ENCODE results near the gene CALN1.

The CALN1 gene

GRCh38 chr7:72182036-72182435, 230.1 kb downstream of the CALN1 start:
- no peak for DNase-seq (ENCODE audit: low spot score)

- no peak for DNase-seq (ENCODE audit: low spot score)
Observed at GRCh38 chr7:72176875-72177274, 235.3 kb downstream of the CALN1 start.

- no peak for DNase-seq (ENCODE audit: low spot score)
Observed at GRCh38 chr7:72170475-72170874, 241.7 kb downstream of the CALN1 start.

- DNase-seq (ENCODE audit: low spot score): no peak
Observed at GRCh38 chr7:72163271-72163670, 248.9 kb downstream of the CALN1 start.

- DNase-seq (ENCODE audit: low spot score): no peak
Observed at GRCh38 chr7:72161534-72161933, 250.6 kb downstream of the CALN1 start.

GRCh38 chr7:72159911-72160310, 252.2 kb downstream of the CALN1 start:
- DNase-seq (ENCODE audit: low spot score): no peak

- no peak for DNase-seq (ENCODE audit: low spot score)
Observed at GRCh38 chr7:72156671-72157070, 255.5 kb downstream of the CALN1 start.

- DNase-seq (ENCODE audit: low spot score): no peak
Observed at GRCh38 chr7:72153132-72153512, 259.0 kb downstream of the CALN1 start.

- DNase-seq (ENCODE audit: low spot score): no peak
Observed at GRCh38 chr7:72152161-72153131, 259.7 kb downstream of the CALN1 start.

- DNase-seq (ENCODE audit: low spot score): no peak
Observed at GRCh38 chr7:72140566-72140965, 271.6 kb downstream of the CALN1 start.

- no peak for DNase-seq (ENCODE audit: low spot score)
Observed at GRCh38 chr7:72127136-72127535, 285.0 kb downstream of the CALN1 start.

GRCh38 chr7:72123913-72124312, 288.2 kb downstream of the CALN1 start:
- no peak for DNase-seq (ENCODE audit: low spot score)

- DNase-seq (ENCODE audit: low spot score): no peak
Observed at GRCh38 chr7:72118366-72118765, 293.8 kb downstream of the CALN1 start.

GRCh38 chr7:72114129-72114528, 298.0 kb downstream of the CALN1 start:
- no peak for DNase-seq (ENCODE audit: low spot score)

GRCh38 chr7:72112992-72113391, 299.1 kb downstream of the CALN1 start:
- DNase-seq (ENCODE audit: low spot score): no peak

- no peak for DNase-seq (ENCODE audit: low spot score)
Observed at GRCh38 chr7:72112530-72112929, 299.6 kb downstream of the CALN1 start.

GRCh38 chr7:72111086-72111485, 301.1 kb downstream of the CALN1 start:
- DNase-seq (ENCODE audit: low spot score): no peak

GRCh38 chr7:72109566-72109965, 302.6 kb downstream of the CALN1 start:
- DNase-seq (ENCODE audit: low spot score): no peak

- DNase-seq (ENCODE audit: low spot score): no peak
Observed at GRCh38 chr7:72106405-72106804, 305.7 kb downstream of the CALN1 start.

- DNase-seq (ENCODE audit: low spot score): no peak
Observed at GRCh38 chr7:72101444-72101843, 310.7 kb downstream of the CALN1 start.

- peak; percentile 65 for DNase-seq (ENCODE audit: low spot score)
Observed at GRCh38 chr7:72099784-72100183, 312.4 kb downstream of the CALN1 start.

GRCh38 chr7:72098807-72099580, 313.1 kb downstream of the CALN1 start:
- peak; percentile 85 for DNase-seq (ENCODE audit: low spot score)

GRCh38 chr7:72097226-72097625, 314.9 kb downstream of the CALN1 start:
- DNase-seq (ENCODE audit: low spot score): no peak

Data from GM03348 (cell line).